GM12875 (cell line): Measurements from ENCODE around the gene ACTL7A.

Source experiments
- H3K4me3 ChIP-seq: one replicate; pipeline ENCODE4 v1.5.1; 2011; ENCODE audit warnings: low read depth, low read length, control low read depth
- CTCF ChIP-seq: IDR thresholded peaks from 2 replicates; pipeline ENCODE4 v1.5.1; 2011; ENCODE audit warnings: low read depth, mild to moderate bottlenecking, control low read depth, inconsistent platforms, low read length, moderate library complexity, borderline replicate concordance; ENCODE audit not compliant: insufficient read depth

ACTL7A gene

GRCh38 chr9:108865037-108865436 lies 3.0 kb downstream of the ACTL7A start:
- H3K4me3 ChIP-seq: no peak overlapping the region
- no peak for TF ChIP-seq CTCF

GRCh38 chr9:108866001-108866420 lies 3.9 kb downstream of the ACTL7A start:
- no peak for TF ChIP-seq CTCF

GRCh38 chr9:108867116-108867515 lies 5.0 kb downstream of the ACTL7A start:
- no peak overlapping the region for H3K4me3 ChIP-seq
- TF ChIP-seq CTCF: no peak

More at GRCh38 chr9:108866001-108866420, 3.9 kb downstream of the ACTL7A start:
- no peak overlapping the region for H3K4me3 ChIP-seq

- no peak for TF ChIP-seq CTCF
- no peak overlapping the region for H3K4me3 ChIP-seq
These were observed 5.8 kb downstream of the ACTL7A start for GRCh38 chr9:108867829-108868228.

- no peak overlapping the region for H3K4me3 ChIP-seq
- TF ChIP-seq CTCF: no peak
These were observed 7.1 kb downstream of the ACTL7A start for GRCh38 chr9:108869092-108869725.

DNA sequence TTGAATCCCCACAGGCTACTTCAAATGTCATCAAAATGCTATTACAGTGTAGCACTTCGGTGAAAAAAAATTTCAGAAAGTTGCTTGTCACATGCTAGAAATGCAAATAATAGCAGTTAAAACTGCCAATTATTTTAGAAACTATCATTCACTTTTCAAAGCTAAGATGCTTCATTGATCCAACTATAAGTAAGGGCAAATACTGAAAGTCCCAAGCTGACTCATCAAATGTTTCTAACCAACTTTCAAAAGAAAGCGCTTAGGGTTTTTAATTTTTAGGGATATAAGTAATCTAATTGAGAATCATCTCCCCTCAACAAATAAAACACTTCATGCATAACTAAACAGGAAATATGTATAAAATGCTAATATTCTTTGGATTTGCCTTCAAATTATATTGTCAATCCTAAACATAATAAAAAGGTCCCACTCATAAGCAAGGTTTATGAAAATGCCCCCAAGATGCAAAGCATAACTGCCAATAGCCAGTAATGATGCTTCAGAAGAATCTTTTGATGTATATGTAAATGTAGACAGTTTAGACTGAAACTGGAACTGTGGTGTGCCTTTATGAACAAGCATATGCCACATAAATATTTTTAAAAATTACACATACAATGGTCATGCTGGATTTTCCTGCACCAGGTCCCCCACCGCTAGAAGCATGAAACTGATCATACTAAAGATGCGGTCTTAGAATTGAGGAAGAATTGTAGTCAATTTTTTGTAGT lies 12.2 kb downstream of the ACTL7A start:
- H3K4me3 ChIP-seq: no peak overlapping the region
- no peak for TF ChIP-seq CTCF

DNA sequence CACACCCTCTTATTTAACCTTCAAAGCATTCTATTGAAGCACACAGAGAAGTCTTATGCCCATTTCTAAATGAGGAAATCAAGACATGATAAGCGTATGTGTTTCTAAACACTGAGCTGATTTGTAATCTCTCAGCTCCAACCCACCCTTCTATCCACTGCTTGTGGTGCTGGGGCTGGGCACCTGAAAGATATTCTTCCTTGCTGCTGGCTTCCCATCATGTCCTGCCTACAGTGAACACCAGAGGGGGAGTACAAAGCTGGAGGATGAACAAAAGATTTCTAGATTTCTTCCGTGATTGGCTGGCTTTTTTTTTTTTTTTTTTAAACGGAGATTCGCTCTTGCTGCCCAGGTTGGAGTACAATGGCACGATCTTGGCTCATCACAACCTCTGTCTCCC lies 14.4 kb downstream of the ACTL7A start:
- TF ChIP-seq CTCF: no peak
- no peak overlapping the region for H3K4me3 ChIP-seq
